Measurements from ENCODE around the gene TPRG1.

The TPRG1 gene

DNA sequence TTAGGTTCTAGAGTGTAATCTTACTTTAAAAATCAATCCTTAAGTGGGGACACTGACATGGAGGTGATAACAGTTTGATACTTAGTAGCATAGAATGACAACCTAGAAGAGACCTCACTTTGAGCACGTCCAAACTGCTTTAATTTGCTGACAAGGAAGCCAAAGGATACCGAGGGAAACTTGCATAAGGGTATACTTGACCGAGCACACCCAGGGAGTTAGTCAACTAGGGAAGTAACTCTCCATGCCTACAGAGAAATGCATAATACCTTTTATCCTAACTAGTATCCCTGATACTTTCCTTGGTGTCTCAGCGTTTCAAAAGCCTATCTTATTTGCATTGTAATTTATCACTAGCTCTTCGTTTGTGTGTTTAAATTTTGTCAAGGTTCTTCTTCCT is 5.5 kb upstream of the TPRG1 start:
- DNase-seq: no peak

DNA sequence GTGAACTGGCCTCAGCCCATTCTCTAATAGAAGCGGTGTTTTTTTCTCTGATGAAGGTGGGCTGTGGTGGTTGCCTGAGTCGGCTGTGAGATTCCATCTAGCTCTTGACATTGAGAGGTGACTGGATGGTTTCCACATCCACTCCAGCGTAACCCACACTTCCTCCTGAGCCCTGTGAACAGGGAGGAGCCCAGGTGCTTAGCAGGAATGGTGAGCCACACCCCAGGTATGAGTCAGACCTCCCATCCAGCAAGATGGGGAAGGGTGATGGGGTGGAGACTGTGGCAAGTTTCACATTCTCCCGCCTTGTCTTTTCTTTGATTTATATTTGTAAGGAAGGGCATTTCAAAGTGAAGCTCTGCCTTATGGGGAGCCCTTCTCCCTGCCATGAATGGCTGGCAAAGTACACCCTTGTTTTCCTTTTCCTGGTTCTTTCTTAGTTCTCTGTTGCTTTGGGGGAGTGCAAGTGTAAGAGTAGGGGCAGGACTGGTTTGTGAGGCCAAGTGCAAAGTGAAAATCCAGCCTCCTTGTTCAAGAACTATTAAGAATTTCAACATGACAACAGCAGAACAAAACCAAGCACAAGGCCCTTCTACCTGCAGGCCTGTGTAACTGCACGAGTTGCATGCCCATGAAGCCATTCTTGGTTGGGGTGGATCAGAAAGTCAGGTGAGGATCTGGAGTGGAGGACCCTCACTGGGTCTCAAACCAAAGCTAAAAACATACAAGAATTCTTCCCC is 4.6 kb upstream of the TPRG1 start:
- no peak for DNase-seq

DNA sequence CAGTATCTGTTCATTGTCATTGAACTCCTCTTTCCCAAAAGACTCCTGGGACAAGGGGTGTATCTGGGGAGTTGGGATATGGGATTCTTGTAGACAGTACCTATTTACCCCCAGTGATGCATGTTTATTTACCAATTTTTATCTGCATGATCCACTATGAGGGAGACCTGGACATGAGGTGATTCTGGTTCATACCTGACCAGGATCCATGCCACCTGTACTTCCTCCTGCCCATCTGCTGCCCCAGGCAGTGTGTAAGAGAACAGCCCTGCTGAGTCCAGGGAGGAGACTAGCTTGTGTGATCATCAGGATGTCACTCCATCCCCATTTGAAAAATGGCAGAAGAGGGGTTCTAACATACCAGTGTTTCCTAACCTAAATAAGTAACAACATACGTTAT is 3.1 kb upstream of the TPRG1 start:
- no peak for DNase-seq

DNA sequence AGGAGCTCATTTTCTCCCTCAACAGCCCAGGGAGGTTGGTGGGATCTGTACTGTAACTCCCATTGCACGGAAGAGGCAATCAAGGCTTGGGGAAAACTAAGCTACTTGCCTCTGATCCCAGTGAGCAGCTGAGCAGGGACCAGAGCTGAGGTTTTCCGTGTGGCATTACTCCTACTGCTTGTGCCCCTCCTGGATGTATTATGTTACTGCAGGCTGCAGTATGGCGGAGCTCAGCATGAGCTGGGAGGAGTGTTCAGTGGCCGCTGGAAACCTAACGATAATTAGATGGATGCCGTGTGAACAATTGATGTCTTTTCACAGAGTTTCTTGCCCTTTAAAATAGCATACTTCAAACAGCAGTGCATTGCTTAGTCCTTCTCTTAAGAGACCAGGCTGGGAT is 2.0 kb upstream of the TPRG1 start:
- DNase-seq: no peak

DNA sequence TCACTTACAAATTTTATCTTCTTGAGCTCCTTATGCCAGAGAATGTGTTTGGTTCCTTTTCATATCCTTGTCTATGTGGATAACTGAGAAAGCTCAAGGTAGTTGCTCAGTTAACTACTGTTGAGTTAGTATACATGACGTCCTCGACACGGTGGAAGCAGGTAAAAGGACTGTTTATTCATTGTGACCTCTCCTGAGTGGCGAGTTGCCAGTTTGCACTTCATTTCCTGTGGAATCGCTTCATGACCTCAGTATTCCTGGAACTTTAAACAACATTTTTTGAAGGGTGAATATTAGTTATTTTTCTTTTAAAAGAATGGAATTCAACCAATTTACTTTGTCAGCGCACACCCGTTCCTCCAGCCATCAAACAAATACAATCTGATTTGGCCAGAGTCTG is 1.2 kb upstream of the TPRG1 start:
- no peak for DNase-seq

DNA sequence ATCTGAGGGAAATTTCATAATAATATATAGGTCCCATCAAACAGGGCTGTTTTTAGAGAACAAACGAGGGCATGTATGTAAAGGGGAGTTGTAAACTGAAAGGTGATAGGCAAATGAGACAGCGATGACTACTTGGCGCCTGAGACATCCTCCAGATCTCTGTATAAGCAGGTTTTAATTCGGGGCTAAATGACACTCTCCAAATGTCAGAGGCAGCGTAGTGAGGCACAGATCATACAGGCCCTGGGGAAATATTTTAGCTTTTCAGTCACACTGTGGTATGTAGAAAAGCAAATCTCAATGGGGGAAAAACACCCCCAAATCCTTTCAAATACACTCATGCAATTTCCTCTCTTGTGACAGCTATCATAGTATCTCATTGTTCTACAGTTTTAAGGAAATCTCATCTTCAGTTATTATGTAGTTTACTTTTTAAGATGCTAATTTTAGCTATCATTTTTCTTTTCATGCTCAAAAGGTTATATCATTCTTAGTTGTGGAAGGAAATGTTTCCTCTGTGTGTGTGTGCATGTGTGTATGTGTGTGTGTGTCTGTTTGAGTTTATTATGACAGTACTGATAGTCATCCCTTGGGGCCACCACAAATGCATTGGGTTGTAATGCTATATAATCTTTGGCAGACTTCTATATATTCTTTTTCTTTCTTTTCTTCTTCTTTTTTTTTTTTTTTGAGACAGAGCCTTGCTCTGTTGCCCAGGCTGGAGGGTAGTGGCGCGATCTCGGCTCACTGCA is 1.1 kb downstream of the TPRG1 start:
- no peak for DNase-seq

DNA sequence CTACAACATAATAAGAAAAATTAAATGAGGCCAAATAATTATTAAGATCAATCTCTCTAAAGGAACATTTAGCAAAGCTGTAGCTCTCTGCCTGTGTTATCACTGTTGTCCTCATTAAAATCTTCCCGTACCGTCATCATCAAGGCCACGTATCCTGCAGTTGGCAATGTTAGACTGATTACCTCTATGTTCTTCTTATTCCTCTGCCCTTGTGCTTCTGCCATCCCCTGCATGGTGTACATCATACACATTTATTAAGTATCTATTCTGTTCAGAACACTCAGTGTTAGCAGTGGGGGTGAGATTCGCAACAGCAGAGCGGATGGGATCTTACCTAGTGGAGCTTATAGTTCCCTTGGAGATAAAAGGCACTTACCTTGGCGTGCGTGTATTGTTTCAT is 12.8 kb downstream of the TPRG1 start:
- DNase-seq: no peak

DNA sequence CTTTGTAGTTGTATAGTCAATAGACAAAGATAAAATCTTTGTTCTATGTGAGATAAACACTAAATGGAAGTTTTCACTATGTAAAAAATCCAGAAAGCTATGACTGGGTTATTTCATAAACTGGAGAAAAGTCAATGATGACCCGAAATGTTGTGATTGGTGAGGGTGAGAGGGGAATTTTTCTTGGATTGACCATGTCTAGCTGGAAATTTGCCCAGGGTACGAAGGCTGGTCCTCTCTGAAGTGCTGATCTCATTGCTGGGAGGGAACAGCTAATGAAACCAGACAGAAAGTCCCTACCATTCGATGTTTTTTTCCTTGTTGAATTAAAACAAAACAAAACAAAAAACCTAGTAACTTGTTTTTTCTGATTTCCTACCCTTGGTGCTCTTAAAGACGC is 14.3 kb downstream of the TPRG1 start:
- DNase-seq: no peak

DNA sequence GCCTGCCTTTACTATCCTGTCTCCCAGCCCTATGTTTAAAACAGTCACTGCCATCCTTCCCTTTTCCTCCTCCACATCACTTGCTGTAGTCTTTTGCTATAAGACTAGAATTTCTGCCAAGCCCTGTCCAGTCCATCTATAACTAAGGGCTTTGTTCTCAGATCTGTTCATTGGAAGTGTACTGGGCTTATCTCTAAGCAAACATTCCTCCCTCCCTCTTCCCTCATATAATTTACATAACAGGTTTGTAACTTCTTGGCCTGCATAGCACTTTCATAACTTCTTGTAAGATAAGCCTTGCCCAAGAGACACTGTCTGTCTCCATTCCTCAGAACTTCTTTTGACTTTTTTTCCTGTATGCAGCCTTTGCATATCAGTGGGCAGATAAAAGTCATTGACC is 16.7 kb downstream of the TPRG1 start:
- no peak for DNase-seq

DNA sequence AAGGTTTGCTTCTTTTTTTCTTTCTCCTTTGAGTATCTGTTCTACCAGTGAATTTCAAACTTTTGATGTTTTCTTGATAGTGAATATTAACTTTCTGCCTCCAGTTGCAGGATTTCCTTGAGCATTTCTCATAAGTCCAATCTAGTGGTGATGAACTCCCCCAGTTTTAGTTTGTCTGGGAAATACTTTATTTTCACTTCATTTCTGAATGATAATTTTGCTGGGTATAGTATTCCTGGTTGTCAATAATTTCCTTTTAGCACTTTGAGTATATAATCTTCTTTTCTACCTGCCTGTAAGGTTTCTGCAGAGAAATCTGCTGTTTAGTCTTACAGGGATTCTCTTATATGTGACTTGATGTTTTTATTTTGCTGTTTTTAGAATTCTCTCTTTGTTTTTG is 21.0 kb downstream of the TPRG1 start:
- no peak for DNase-seq

DNA sequence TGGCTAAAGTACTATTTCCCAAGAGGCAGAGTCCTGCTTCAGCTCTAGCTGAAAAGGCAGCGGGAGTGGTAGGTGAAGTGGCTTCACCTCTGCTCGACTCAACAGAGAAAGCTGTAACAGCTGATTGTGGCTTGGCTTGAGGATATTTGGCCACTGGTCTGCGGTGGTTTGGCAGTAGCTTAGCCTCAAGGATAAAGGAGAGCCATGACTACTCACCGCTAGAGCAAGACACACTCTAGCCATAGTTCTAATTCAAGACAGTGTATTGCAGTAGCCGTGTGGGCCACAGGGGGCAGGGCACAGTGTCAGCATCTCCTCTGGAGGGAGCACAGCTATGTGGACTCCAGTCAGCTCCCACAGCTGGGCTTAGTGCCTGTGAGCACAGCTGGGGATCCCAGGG is 23.5 kb downstream of the TPRG1 start:
- DNase-seq: no peak

DNA sequence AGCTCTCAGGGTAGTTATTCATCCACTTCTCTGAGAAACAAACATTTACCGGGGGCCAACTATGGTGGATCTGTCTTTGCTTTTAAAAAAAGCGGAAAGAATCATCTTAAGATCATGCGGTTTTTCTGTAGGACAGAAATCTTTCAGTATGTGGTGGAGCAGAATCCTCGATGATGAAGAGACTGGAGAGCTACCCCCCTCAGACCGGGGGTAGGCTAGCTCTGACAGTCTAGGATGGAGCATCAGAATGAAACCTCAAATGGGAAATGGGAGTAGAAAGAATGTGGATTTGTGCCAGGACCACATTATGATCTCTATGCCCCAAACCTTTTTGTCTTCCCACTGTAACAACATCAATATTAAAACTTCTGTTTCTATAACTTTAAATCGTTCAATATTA is 30.3 kb downstream of the TPRG1 start:
- no peak for DNase-seq

DNA sequence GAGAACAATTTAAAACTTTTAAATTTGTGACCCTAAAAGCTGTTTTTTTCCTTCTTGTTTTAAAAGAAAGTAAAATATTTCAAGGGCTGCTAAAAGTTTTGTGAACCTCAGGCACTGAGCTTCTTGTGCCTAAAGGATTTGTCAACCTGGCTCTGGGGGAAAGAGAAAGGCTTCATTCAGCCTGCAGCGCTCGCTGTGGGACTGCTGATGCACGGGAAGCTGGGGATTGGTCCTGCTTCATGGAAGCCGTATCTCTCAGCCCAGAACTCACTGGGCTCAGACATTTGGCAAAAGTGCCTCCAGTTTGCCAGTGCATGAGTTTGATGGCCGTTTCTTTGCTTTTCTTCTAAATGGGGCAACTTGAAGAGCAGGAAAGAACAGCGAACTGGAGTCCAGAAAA is 30.8 kb downstream of the TPRG1 start:
- DNase-seq: no peak

DNA sequence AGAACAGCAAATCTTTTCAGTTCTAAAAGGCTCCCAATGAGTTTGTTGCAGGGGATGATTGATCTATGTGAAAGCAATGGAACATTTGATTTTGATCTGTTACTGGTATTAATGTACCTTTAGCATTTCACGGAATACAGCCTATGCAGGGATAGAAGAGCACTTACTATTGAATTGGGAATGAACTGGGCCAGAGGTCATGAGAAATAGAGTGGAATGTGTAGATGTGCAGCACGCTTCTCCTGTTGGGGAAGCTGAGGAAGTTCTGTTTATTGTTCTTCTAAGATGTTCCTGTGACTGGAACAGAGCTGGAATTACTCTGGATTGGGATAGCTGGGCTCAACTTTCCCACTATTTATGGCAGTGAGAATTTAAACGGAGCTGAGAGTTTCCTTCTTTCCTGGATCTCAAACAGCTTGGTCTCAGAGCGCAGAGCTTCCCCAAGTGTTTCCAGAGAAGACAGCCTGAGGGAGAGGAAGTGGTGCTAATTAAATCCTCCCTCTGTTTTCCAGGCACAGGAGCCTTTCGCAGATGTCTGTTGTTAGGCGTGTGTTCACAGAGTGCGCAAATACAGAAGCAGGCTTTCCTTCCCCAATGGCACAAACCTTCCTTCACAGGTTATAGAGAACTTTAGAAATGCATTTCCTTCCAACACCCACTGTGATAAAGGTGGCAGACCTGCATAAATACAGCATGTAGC is 32.5 kb downstream of the TPRG1 start:
- no peak for DNase-seq

DNA sequence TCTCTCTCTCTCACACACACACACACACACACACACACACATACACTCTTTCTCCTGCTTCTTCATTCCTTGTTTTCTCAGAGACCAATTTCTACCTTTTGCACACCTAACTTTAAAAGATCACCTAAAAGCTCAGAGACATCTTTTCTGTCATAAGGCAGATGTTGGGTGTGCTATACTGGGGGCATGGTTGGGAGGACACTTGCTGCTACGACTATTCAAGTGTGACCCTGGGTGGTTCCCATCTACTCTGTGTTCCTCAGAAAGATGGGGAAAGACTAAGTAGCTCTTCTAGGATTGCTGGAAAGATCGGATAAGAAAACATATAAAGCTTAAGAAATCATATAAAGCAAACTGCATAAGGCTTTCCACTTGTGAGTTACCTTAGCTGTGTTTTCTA is 33.2 kb downstream of the TPRG1 start:
- DNase-seq: no peak

DNA sequence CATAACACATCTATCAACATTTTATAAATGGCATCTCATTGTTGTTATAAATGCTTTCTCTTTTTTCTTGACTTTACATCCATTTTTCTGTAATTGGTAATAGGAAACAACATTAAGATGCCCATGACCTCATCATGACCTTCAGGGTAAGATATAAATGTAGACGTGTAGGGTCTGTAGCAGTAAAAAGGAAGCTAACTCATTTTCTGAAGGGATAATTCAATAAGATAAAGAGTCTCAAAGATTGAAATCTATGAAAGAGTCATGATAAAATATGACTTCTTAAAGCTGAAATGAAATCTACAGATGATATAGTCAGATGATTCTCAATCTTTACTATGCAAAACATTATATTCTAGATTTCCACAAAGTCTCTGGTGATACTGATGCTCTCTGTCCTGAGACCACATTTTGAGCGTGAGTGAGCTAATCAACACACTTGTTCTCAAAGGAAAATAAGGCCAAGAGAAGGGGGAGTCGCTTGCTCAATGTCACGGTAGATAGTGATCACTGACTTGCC is 38.5 kb downstream of the TPRG1 start:
- DNase-seq: no peak

DNA sequence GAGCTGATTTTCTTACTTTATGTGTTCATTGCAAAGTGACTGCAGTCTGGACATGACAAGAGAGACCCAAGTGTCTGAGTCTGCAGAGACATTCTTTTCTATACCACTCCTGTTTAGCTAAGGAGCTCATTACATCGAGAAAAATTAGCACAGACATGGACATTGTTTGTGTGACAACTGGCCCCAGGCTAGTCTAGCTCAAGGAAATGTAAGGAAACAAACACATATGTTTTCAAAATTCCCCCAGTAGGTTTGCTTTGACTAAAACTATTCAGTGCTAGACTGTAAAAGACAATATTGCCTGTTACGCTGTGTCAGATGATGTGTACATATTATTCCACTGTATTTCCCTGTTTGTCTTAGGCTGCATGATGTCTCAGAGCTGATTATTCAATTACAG is 40.9 kb downstream of the TPRG1 start:
- DNase-seq: no peak

DNA sequence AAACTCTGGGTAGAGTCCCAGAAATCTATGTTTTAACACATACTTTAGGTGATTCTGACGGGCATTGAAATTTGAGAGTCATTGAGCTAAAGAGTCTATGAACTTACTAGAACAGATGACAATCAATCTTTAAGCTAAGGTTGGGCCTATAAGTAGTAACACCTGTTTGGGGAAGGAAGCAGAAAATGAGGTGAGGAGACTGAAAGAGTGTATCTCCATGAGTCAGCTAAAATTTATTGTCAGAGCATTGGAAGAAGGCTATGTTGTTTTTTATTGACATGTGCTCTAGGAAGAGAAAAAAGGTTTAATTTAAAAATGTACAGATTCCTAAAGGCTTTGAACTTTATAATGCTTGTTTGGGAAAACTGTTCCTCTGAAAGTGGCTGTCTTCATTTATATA is 42.9 kb downstream of the TPRG1 start:
- DNase-seq: no peak

DNA sequence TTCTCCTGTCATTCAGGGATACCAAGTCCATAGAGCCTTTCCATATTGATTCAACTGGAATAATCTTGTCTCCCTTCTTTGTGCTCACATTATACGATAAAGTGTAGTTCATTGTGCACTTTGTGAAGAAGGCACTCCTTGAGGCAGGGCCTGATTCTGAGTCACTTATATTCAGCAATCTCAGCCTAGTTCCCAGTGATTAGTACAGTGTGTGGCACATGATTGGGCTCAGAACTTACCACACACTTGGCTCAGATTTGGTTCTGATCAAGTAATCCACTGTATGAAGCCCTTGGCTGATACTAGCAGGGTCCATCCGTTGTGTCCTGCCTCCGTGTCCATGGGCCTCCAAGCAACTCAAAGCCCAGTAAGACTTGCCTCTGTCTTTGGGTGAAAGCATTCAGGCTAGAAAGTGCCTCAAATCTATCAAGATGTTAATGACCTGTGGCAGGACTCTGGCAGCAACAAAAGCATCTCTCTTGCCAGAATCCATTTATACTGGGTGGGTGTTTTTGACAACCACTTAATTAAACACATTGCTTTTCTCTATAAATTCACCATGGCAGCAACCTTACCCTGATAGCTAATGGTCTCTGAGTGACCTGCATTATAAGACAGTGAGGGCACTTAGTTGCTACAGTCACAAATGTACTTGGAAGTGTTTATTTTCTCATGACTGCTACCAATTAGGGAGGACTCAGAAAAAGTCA is 51.3 kb downstream of the TPRG1 start:
- no peak for DNase-seq

DNA sequence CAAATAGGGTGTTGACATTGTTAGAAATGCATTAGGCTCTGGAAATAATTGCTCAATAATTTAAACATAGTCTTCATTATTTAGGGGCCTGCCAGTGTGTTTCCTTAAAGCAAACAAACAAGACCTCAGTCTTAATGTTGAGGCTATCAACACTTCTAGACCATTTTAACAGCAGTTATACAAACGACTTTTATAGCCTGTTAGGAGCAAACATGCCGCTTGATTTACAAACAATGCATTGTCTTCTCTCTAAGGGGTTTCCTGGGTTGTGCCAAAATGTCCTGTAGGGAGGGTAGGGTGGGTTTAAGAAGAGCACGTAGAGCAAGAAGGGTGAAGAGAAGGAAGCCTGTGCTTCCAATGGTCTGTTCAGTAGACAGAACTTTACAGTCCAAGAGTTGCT is 53.7 kb downstream of the TPRG1 start:
- DNase-seq: no peak

DNA sequence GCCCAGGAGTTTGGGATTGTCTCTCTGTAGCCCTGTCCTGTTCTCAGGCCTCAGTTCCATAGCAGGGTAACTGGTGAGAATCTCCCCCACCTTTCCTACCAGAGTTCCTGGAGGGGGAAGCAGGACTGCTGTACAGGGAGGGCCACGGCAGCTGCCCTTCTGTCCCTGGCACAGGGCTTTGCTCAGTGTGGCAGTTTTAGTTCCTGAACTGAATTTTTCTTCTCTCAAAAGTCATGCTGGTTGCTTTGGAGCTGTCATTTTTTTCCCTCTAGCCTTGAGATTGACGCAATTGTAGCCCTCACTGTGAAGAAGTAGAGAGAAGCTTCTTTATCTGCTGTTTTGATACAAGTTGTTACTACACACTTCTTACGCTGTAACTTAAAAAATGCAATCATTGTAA is 55.5 kb downstream of the TPRG1 start:
- no peak for DNase-seq

DNA sequence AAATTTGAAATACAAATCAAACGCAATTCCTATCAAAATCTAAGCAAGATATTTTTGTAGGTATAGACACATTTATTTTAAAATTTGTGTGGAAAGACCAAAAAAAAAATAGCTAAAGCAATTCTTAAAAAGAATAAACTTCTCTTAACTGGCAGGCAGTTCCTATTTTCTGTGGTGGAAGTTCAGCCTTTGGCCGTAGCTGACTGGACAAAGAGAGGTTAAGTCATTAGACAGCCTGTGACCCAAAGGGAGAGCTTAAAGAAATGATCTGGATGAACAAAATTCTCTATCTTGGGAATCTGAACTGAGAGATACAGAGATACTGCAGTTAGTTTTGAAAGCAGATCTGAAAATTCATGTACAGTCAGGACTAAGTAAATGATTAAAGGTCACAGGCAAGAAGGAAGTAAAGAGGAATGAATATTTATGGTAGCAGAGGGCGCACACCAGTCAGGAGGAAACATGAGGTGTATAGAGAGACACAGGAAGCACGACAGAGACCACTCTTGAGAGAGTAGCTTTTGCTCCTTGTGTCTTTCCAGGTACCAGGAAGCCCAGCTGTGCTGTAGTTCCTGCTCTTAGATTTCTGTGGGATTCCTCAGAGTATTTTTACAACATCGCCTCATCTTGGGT is 57.5 kb downstream of the TPRG1 start:
- no peak for DNase-seq

DNA sequence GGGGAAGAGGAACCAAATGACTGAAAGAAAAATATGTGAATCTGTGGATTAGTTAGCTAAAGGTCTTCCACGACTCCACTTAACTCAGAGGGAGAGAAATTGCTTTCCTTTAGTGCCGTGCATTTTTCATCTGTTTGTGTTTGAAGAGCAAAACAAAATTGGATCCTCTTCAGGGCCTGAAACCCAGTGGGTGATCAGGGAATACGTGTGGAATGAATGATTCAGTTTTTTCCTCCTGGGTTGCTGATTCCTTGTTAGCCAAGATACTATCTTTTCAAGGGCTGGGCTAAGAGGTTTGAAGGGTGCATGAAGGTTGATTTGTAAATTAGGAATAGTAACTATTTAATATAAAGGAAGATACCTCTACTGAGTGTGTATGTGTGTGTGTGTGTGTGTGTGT is 61.0 kb downstream of the TPRG1 start:
- DNase-seq: no peak

Measured in SIG-M5 (cell line).